Caki2 (cell line): ENCODE measurements around the gene RUBCN. TPM values are rescaled to one million over a fixed set of nuclear protein-coding genes. Genes with fewer than 3 reads are reported as not detected.
A peak's percentile ranks its signal among the peaks of the same experiment; 100 is the strongest.

ENCODE experiments used
- DNase-seq: peaks from one replicate; pipeline ENCODE4 v3.0.0-alpha.2; 2015; ENCODE audit warnings: low read depth
- in situ Hi-C: cut with HindIII; loops from 2 replicates; pipeline ENCODE4 v1.10.0; 2016; ENCODE audit warnings: low sequenced_read_pairs, low pct_unique_long_range_greater_than_20kb, mixed read lengths
- total RNA-seq: library from RNA; depleted of rRNA; stranded (reverse); fragments of >200 nt; shearing (Covaris generic); gene quantifications from 2 replicates; pipeline ENCODE4 v1.2.3, GENCODE V29; 2014; ENCODE audit warnings: low replicate concordance; rRNA removed

Gene RUBCN
- 3.4 and 7.9 TPM in 2 replicates for total RNA-seq

- in situ Hi-C loops, result no loop called here
- DNase-seq, result peak; percentile 94
These were observed at the start of gene RUBCN for GRCh38 chr3:197736491-197737318. RUBCN (minus strand) TSS chr3:197736904; CDS start chr3:197736719, 185 bp downstream.

GRCh38 chr3:197784019-197784585 is 47.4 kb upstream of the RUBCN start:
- in situ Hi-C loops, result no loop called here
- DNase-seq, result no peak

GRCh38 chr3:197782230-197782629 is 45.5 kb upstream of the RUBCN start:
- in situ Hi-C loops, result no loop called here
- no peak for DNase-seq

- in situ Hi-C loops, result no loop called here
These were observed 38.6 kb upstream of the RUBCN start for GRCh38 chr3:197775317-197775716.

GRCh38 chr3:197761784-197762183 is 25.1 kb upstream of the RUBCN start:
- in situ Hi-C loops, result no loop called here
- no peak for DNase-seq

More at GRCh38 chr3:197775317-197775716, 38.6 kb upstream of the RUBCN start:
- no peak for DNase-seq

GRCh38 chr3:197758512-197758911 is 21.8 kb upstream of the RUBCN start:
- in situ Hi-C loops, result no loop called here
- DNase-seq, result no peak

GRCh38 chr3:197756704-197757103 is 20.0 kb upstream of the RUBCN start:
- in situ Hi-C loops, result no loop called here

GRCh38 chr3:197753263-197753662 is 16.6 kb upstream of the RUBCN start:
- no peak for DNase-seq
- in situ Hi-C loops, result no loop called here

More at GRCh38 chr3:197756704-197757103, 20.0 kb upstream of the RUBCN start:
- DNase-seq, result no peak

GRCh38 chr3:197752107-197752506 is 15.4 kb upstream of the RUBCN start:
- in situ Hi-C loops, result no loop called here
- DNase-seq, result no peak

GRCh38 chr3:197750858-197751737 is 14.4 kb upstream of the RUBCN start:
- in situ Hi-C loops, result no loop called here
- peak; percentile 24 for DNase-seq

GRCh38 chr3:197750396-197750831 is 13.7 kb upstream of the RUBCN start:
- peak; percentile 57 for DNase-seq
- in situ Hi-C loops, result no loop called here

GRCh38 chr3:197749601-197750395 is 13.1 kb upstream of the RUBCN start, which contains the start of gene FYTTD1:
FYTTD1 (plus strand) TSS chr3:197749883; CDS start chr3:197749972, 89 bp downstream.
- in situ Hi-C loops, result no loop called here
- peak; percentile 79 for DNase-seq

GRCh38 chr3:197749315-197749600 is 12.6 kb upstream of the RUBCN start:
- no peak for DNase-seq
- in situ Hi-C loops, result no loop called here

GRCh38 chr3:197748597-197749314 is 12.1 kb upstream of the RUBCN start:
- in situ Hi-C loops, result no loop called here
- DNase-seq, result no peak

GRCh38 chr3:197746801-197747237 is 10.1 kb upstream of the RUBCN start:
- in situ Hi-C loops, result no loop called here
- DNase-seq, result no peak

GRCh38 chr3:197746209-197746608 is 9.5 kb upstream of the RUBCN start:
- in situ Hi-C loops, result no loop called here
- no peak for DNase-seq

GRCh38 chr3:197742787-197743186 is 6.1 kb upstream of the RUBCN start:
- DNase-seq, result no peak
- in situ Hi-C loops, result no loop called here
